Measurements from ENCODE around the gene OCA2. TPM values are rescaled to one million over a fixed set of nuclear protein-coding genes. Genes with fewer than 3 reads are reported as not detected.

The OCA2 gene
- total RNA-seq, 1 donor, result not detected

- no peak overlapping the region for H3K4me3 ChIP-seq (ENCODE audit: low read depth, low read length)
- no peak for DNase-seq (ENCODE audit: low read depth)
- TF ChIP-seq CTCF (IDR thresholded peaks at IDR 0.05; ENCODE audit: insufficient read depth, low read length), result no peak
These were observed 265.9 kb downstream of the OCA2 start for GRCh38 chr15:27833178-27833577.

GRCh38 chr15:27832237-27832596 is 266.9 kb downstream of the OCA2 start:
- TF ChIP-seq CTCF (IDR thresholded peaks at IDR 0.05; ENCODE audit: insufficient read depth, low read length), result no peak
- no peak overlapping the region for H3K4me3 ChIP-seq (ENCODE audit: low read depth, low read length)
- DNase-seq (ENCODE audit: low read depth), result no peak

GRCh38 chr15:27831384-27832236 is 267.5 kb downstream of the OCA2 start:
- no peak overlapping the region for H3K4me3 ChIP-seq (ENCODE audit: low read depth, low read length)
- no peak for TF ChIP-seq CTCF (IDR thresholded peaks at IDR 0.05; ENCODE audit: insufficient read depth, low read length)
- DNase-seq (ENCODE audit: low read depth), result no peak

GRCh38 chr15:27828746-27829145 is 270.4 kb downstream of the OCA2 start:
- H3K4me3 ChIP-seq (ENCODE audit: low read depth, low read length), result no peak overlapping the region
- TF ChIP-seq CTCF (IDR thresholded peaks at IDR 0.05; ENCODE audit: insufficient read depth, low read length), result no peak
- no peak for DNase-seq (ENCODE audit: low read depth)

GRCh38 chr15:27826902-27827714 is 272.0 kb downstream of the OCA2 start:
- no peak for TF ChIP-seq CTCF (IDR thresholded peaks at IDR 0.05; ENCODE audit: insufficient read depth, low read length)
- DNase-seq (ENCODE audit: low read depth), result peak; percentile 4
- H3K4me3 ChIP-seq (ENCODE audit: low read depth, low read length), result no peak overlapping the region

- H3K4me3 ChIP-seq (ENCODE audit: low read depth, low read length), result no peak overlapping the region
- TF ChIP-seq CTCF (IDR thresholded peaks at IDR 0.05; ENCODE audit: insufficient read depth, low read length), result no peak
- no peak for DNase-seq (ENCODE audit: low read depth)
These were observed 272.7 kb downstream of the OCA2 start for GRCh38 chr15:27826411-27826810.
